Measurements from ENCODE around the gene BICRA. TPM values are rescaled to one million over a fixed set of nuclear protein-coding genes. Genes with fewer than 3 reads are reported as not detected.

BICRA gene
- total RNA-seq, 2 donors from 2014 or later: 32.1 to 34.8 TPM

DNA sequence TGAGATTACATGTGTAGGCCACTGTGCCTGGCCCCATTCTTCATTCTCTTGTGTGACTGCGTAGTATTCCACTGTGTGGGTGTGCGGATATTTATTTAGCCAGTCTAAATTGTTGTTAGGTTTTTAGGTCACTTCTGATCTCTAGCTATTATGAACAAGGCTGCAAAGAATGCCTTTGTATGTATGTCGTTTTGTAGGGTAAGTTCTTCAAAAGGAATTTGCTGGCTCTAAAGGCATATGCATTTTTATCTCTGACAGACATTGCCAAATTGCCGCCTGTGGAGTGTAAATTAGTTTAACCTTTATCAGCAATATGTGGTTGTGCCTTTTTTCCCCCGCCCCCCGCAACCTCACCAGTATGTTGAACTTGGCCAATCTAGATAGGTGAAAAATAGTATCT lies 74.0 kb downstream of the BICRA start:
- peaks cover 3% of the 10 kb centered on the region for H3K36me3 Mint-ChIP-seq (ENCODE audit: low read depth)
- H3K4me1 Mint-ChIP-seq: peaks cover 7% of the 10 kb centered on the region
- no peak for ATAC-seq
- no peak overlapping the region for H3K4me3 Mint-ChIP-seq
- H3K27ac Mint-ChIP-seq: peak overlapping the region; percentile 27
- no peaks in the 10 kb centered on the region for H3K9me3 ChIP-seq (ENCODE audit: control insufficient read depth, low read length, poor library complexity, severe bottlenecking)
- no peaks in the 10 kb centered on the region for H3K27me3 Mint-ChIP-seq
- DNase-seq: no peak

DNA sequence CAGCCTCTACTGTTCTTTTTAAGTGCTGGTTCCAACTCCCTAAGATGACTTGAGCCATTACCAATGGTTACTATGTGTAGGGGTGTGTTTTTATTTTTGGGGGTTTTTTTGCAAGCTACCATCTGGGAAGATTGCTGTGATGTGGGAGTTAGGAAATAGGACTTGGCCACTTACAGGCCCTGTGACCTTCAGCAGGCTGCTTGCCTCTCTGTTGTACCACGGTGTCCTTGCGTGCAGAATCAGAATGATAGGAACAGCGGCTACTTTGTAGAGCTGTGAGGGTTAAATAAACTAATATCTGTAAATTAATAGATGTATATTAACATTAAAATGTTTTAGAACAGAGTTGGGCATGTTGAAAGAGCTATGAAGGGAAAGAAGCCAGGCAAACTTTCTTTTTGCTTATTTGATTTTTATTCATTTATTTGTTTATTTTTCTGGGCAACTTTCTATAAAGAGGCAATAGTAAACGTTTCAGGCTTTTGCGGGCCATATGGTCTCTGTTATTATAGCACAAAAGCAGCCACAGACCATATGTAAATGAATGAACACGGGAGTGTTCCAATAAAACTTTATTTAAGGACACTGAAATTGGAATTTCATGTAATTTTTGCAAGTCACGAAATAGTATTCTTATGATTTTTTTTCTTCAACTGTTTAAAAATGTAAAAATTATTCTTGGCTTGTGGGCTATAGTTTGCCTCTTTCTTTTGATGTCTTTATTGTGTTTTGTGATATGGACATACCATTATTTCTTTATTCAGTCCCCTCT lies 77.9 kb downstream of the BICRA start:
- DNase-seq (no peak), ATAC-seq (no peak)
- Mint-ChIP-seq H3K27me3 (no peaks in the 10 kb centered on the region), H3K36me3 (ENCODE audit: low read depth) (no peaks in the 10 kb centered on the region), H3K27ac (no peak overlapping the region), H3K4me3 (no peak overlapping the region), H3K4me1 (peaks cover 5% of the 10 kb centered on the region)
- H3K9me3 ChIP-seq (ENCODE audit: control insufficient read depth, low read length, poor library complexity, severe bottlenecking): no peaks in the 10 kb centered on the region

DNA sequence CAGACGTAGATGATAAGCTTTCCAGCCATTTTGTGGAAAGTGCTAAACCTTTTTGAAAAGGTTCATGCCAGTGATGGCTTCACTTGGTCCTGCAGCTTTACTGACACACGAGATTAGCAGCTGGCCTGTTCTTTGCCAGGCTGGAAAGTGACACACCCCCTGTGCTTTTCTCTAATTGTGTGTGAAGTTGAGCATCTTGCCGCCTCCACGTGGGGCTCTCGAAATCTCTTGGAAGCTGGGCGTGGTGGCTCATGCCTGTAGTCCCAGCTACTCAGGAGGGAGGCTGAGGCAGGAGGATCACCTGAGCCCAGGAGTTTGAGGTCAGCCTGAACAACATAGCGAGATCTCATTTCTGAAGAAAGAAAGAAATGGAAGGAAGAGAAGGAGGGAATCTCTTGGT lies 79.0 kb downstream of the BICRA start:
- DNase-seq (no peak), ATAC-seq (no peak)
- Mint-ChIP-seq H3K27ac (peak overlapping the region; percentile 62), H3K4me1 (peaks cover 4% of the 10 kb centered on the region), H3K4me3 (no peak overlapping the region), H3K36me3 (ENCODE audit: low read depth) (no peaks in the 10 kb centered on the region), H3K27me3 (no peaks in the 10 kb centered on the region)
- H3K9me3 ChIP-seq (ENCODE audit: control insufficient read depth, low read length, poor library complexity, severe bottlenecking): no peaks in the 10 kb centered on the region

DNA sequence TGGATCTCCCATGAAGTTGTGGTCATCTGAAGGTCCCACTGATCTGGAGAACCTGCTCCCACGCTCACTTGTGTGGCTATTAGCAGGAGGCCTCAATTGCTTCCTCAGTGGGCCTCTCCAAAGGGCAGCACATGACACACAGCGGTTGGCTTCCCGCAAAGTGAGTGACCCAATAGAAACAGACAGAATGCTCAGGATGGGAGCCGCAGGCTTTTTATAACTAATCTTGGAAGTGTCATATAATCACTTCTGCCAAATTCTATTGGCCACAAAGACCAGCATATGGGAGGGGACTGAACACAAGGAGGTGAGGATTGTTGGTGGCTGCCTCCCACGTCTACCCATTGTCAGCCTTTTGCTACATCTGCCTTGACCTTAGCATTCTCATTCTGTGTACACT lies 82.2 kb downstream of the BICRA start:
- Mint-ChIP-seq H3K27ac (no peak overlapping the region), H3K27me3 (no peaks in the 10 kb centered on the region), H3K4me1 (peaks cover 5% of the 10 kb centered on the region), H3K4me3 (no peak overlapping the region), H3K36me3 (ENCODE audit: low read depth) (no peaks in the 10 kb centered on the region)
- no peaks in the 10 kb centered on the region for H3K9me3 ChIP-seq (ENCODE audit: control insufficient read depth, low read length, poor library complexity, severe bottlenecking)
- DNase-seq (no peak), ATAC-seq (no peak)

DNA sequence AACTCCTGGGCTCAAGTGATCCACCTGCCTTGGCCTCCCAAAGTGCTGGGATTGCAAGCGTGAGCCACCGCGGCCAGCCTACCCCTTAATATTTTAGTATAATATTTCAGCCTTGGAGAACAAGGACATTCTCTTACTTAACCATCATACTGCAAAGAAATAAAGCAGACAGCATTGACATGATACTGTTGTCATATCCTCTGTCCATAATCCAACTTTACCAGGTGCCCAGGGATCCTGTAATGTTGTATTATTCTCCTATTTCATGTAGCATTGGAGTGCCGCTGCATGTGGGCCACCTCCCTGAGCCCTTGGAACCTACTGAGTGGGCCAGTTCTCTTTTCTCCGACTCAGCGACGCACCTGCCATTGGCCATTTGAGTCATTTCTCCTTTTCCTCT lies 82.8 kb downstream of the BICRA start:
- H3K4me1 Mint-ChIP-seq: peaks cover 5% of the 10 kb centered on the region
- no peak overlapping the region for H3K27ac Mint-ChIP-seq
- H3K27me3 Mint-ChIP-seq: no peaks in the 10 kb centered on the region
- no peak for ATAC-seq
- no peaks in the 10 kb centered on the region for H3K36me3 Mint-ChIP-seq (ENCODE audit: low read depth)
- no peak for DNase-seq
- H3K4me3 Mint-ChIP-seq: peak overlapping the region; percentile 45
- no peaks in the 10 kb centered on the region for H3K9me3 ChIP-seq (ENCODE audit: control insufficient read depth, low read length, poor library complexity, severe bottlenecking)

DNA sequence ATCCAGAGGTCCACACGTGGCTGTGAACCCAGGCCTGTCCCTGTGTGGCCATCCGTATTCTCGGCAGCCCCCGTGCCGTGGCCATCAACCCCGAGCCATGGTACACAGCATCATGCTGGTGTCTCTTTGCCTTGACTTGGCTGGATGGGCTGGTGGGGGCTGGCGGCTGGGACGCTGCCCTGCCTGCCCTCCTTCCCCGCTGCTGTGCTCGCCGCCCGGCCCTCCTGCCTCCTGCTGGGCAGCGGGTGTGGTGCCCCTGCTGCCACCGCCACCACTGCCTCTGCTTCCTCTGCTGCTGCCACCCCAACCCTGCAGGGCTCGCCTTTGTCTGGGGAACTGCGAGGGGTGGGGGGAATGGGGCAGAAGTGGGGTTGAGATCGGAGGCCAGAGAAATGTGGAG lies 84.6 kb downstream of the BICRA start:
- Mint-ChIP-seq H3K27ac (no peak overlapping the region), H3K27me3 (no peaks in the 10 kb centered on the region), H3K36me3 (ENCODE audit: low read depth) (no peaks in the 10 kb centered on the region), H3K4me1 (peaks cover 5% of the 10 kb centered on the region), H3K4me3 (no peak overlapping the region)
- ATAC-seq (no peak), DNase-seq (no peak)
- no peaks in the 10 kb centered on the region for H3K9me3 ChIP-seq (ENCODE audit: control insufficient read depth, low read length, poor library complexity, severe bottlenecking)

DNA sequence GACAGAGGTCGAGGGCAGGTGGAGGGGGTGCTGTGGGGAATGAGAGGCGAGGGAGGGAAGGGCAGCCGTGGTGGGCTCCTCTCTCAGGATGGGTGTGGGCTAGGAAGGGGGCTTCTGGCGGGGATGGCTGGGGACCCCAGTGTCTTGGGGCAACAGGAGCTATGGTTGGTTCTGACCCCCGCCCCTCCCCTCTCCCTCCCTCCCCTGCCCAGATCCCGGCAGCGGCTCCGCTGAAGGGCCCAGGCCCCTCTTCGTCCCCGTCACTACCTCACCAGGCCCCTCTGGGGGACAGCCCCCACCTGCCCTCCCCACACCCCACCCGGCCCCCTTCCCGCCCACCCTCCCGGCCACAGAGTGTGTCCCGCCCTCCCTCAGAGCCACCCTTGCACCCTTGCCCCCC lies 85.0 kb downstream of the BICRA start:
- ATAC-seq: no peak
- H3K4me1 Mint-ChIP-seq: peaks cover 5% of the 10 kb centered on the region
- DNase-seq: no peak
- no peaks in the 10 kb centered on the region for H3K36me3 Mint-ChIP-seq (ENCODE audit: low read depth)
- no peak overlapping the region for H3K27ac Mint-ChIP-seq
- H3K9me3 ChIP-seq (ENCODE audit: control insufficient read depth, low read length, poor library complexity, severe bottlenecking): no peaks in the 10 kb centered on the region
- H3K4me3 Mint-ChIP-seq: no peak overlapping the region
- H3K27me3 Mint-ChIP-seq: no peaks in the 10 kb centered on the region

DNA sequence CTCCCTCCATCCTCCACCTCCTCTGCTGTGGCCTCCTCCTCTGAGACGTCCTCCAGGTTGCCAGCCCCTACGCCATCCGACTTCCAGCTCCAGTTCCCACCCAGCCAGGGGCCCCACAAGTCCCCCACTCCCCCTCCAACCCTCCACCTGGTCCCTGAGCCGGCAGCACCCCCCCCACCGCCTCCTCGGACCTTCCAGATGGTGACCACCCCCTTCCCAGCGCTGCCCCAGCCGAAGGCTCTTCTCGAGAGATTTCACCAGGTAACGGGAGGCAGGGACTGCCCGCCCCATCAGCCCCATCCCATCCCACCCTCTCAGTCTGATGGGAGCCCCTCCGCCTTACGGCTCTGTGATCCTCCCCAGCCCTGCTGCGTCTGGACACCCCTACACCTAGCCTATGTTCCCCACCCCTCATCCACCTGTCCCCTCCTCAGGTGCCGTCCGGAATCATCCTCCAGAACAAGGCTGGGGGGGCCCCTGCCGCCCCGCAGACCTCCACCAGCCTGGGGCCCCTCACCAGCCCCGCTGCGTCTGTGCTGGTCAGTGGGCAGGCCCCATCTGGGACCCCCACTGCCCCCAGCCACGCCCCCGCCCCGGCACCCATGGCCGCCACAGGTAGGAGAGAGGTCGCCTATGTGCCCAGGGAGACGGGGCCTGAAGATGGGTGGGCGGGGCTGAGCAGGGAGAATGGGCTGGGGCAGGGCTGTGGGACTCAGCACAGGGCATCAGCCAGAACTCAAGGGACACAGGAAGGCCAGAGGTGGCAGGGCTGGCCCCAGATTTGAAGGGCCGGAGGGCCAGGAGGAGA lies 85.7 kb downstream of the BICRA start:
- ATAC-seq (no peak), DNase-seq (no peak)
- H3K4me3 Mint-ChIP-seq: no peak overlapping the region
- H3K27me3 Mint-ChIP-seq: no peaks in the 10 kb centered on the region
- H3K27ac Mint-ChIP-seq: no peak overlapping the region
- peaks cover 5% of the 10 kb centered on the region for H3K4me1 Mint-ChIP-seq
- H3K36me3 Mint-ChIP-seq (ENCODE audit: low read depth): no peaks in the 10 kb centered on the region
- no peaks in the 10 kb centered on the region for H3K9me3 ChIP-seq (ENCODE audit: control insufficient read depth, low read length, poor library complexity, severe bottlenecking)

DNA sequence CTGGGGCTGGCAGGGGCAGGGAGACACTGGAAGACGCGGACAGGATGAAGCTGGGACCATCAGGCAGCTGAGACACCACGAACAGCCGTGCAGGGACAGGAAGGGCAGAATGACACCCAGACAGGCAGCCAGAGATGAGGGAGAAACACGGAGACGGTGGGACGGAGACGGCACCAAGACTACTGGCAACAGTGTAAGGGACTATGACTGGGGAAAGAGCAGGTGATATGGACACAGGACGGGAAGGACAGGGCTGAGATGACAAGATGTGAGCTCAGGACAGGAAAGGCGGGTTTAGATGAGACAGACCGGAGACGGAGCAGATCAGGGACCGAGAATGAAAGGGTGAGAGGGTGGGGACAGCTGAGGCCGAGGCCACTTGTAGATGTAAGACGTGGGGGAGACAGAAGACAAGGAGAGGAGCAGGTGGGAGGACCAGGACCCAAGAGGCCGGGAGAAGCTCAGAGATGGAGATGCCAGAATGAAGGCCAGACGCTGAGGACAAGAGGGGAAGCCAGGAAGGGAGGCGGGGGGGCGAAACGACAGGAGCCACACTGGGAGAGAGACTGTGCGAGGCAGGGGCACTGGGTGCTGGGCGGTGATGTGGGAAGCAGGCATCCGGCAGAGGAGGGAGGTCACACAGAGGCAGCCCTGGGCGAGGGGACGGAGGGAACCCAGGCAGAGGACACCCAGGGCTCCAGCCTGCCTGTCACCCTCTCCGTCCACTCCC lies 86.8 kb downstream of the BICRA start:
- Mint-ChIP-seq H3K4me3 (peak overlapping the region; percentile 19), H3K27me3 (no peaks in the 10 kb centered on the region), H3K27ac (peak overlapping the region; percentile 34), H3K36me3 (ENCODE audit: low read depth) (no peaks in the 10 kb centered on the region), H3K4me1 (peaks cover 5% of the 10 kb centered on the region)
- H3K9me3 ChIP-seq (ENCODE audit: control insufficient read depth, low read length, poor library complexity, severe bottlenecking): no peaks in the 10 kb centered on the region
- DNase-seq: no peak
- no peak for ATAC-seq

DNA sequence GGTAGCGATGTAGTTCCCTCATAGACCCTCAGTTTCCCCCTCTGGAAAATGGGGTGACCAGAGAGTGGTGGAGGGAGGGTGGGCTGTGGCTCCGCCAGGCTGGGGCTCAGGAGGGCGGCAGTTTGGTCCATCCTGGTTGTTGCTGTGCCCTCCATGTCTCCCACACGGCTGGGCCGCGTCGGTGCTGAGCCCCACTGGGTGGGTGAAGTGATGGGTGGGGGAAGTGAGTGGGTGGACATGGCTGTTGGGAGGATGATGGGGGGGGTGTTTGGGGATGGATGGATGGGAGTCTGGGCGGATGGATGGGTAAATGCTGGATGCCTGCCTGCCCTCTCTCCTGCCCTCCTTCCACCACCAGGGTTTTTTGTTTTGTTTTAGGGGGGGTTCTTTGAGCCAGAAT lies 87.7 kb downstream of the BICRA start:
- no peaks in the 10 kb centered on the region for H3K27me3 Mint-ChIP-seq
- ATAC-seq: no peak
- no peak overlapping the region for H3K4me3 Mint-ChIP-seq
- DNase-seq: no peak
- H3K27ac Mint-ChIP-seq: no peak overlapping the region
- no peaks in the 10 kb centered on the region for H3K36me3 Mint-ChIP-seq (ENCODE audit: low read depth)
- H3K4me1 Mint-ChIP-seq: peaks cover 5% of the 10 kb centered on the region
- H3K9me3 ChIP-seq (ENCODE audit: control insufficient read depth, low read length, poor library complexity, severe bottlenecking): no peaks in the 10 kb centered on the region

DNA sequence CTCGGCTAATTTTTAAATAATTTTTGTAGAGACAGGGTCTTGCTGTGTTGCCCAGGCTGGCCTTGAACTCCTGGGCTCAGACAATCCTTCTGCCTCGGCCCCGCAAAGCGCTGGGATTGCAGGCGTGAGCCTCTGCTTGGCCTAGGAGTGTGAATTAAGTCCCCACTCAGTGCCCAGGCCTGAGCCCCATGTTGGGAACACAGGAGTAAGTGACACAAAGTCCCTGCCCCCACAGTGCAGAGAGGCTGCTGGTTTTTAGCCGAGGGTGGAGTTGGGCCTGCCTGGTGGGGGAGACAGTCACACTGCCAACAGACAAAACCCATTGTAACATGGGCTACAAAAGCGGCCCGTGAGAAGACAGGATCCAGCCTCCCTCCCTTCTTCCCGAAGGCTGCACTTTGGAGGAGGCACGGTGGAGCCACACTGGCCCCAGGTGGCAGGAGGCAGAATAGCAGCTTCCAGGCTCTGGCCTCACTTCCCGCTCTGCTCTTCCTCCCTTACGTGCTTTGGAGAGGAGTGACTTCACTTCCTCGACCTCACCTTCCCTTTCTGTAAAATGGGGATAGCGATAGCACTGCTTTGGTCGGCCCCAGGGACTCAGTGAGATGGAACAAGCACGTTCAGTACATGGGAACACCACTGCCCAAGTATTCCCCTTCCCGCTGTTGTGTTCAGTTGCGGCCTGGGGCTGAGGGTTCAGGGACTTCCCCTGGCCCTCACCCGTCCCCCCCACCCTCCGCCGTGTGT lies 89.1 kb downstream of the BICRA start:
- no peaks in the 10 kb centered on the region for H3K9me3 ChIP-seq (ENCODE audit: control insufficient read depth, low read length, poor library complexity, severe bottlenecking)
- Mint-ChIP-seq H3K27me3 (no peaks in the 10 kb centered on the region), H3K4me1 (peaks cover 5% of the 10 kb centered on the region), H3K4me3 (no peak overlapping the region), H3K36me3 (ENCODE audit: low read depth) (no peaks in the 10 kb centered on the region), H3K27ac (no peak overlapping the region)
- peak; percentile 21 to 32 (median 22) for DNase-seq
- peak; percentile 63 for ATAC-seq

DNA sequence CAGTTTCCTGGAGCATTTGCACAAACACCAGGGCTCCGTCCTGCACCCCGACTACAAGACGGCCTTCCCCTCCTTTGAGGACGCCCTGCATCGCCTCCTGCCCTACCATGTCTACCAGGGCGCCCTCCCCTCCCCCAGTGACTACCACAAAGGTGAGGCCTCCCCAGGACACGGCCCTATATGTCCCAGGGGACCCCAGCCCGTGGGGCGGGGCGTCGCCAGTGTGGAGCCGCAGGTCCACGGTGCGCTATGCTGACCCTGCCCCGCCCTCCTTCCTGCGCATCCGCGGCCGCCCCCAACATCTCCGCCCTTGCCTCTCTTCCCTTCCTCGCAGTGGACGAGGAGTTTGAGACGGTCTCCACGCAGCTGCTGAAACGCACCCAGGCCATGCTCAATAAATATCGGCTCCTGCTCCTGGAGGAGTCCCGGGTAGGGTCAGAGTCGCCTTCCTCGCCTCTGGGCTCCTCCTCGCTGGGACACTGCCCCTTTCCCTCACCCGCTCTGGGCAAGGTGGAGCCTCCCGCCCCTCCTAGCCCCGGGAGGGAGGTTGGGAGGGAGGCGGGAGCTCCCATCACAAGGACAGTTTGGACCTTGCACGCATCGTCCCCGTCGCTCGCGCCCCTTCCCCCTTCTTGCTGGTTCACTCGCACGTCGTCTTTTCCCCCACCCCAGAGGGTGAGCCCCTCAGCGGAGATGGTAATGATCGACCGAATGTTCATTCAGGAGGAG lies 89.9 kb downstream of the BICRA start:
- ATAC-seq (no peak), DNase-seq (no peak)
- Mint-ChIP-seq H3K27ac (no peak overlapping the region), H3K27me3 (no peaks in the 10 kb centered on the region), H3K4me1 (peaks cover 5% of the 10 kb centered on the region), H3K36me3 (ENCODE audit: low read depth) (no peaks in the 10 kb centered on the region), H3K4me3 (no peak overlapping the region)
- H3K9me3 ChIP-seq (ENCODE audit: control insufficient read depth, low read length, poor library complexity, severe bottlenecking): no peaks in the 10 kb centered on the region

Data from T-helper 17 cell (primary cell).